ENCODE results near the gene C4BPA. TPM values are rescaled to one million over a fixed set of nuclear protein-coding genes. Genes with fewer than 3 reads are reported as not detected.

The C4BPA gene
- total and polyA plus RNA-seq, 4 donors: 49.5 to 1,527 (median 1,194) TPM

GRCh38 chr1:207059881-207060280 lies 44.2 kb upstream of the C4BPA start:
- no peaks in the 10 kb centered on the region for H3K27me3 ChIP-seq (ENCODE audit: control insufficient read depth in 4 of 4, insufficient read depth in 4 of 4, low read length in 3 of 4)
- H3K4me1 ChIP-seq (ENCODE audit: control insufficient read depth in 4 of 4, insufficient read depth in 4 of 4, low read length in 3 of 4): no peaks in the 10 kb centered on the region
- DNase-seq (ENCODE audit: low spot score): no peak
- 86% methylated on average over 4 of the region's 4 CpGs for WGBS
- no peak overlapping the region for H3K9ac ChIP-seq (ENCODE audit: low read depth in 1 of 2, low read length in 2 of 2)
- H3K4me3 ChIP-seq (ENCODE audit: low read depth in 1 of 3, low read length in 3 of 3): no peak overlapping the region
- H3K36me3 ChIP-seq (ENCODE audit: control insufficient read depth in 4 of 4, insufficient read depth in 3 of 4, low read depth in 1 of 4, low read length in 3 of 4): peaks cover 2 to 23% (median 17%) of the 10 kb centered on the region in 4 donors
- no peaks in the 10 kb centered on the region for H3K9me3 ChIP-seq (ENCODE audit: control insufficient read depth in 4 of 4, low read length in 3 of 4)
- TF ChIP-seq SP1 (IDR thresholded peaks at IDR 0.05) (no peak), NR2F2 (IDR thresholded peaks at IDR 0.05) (no peak), EGR1 (IDR thresholded peaks at IDR 0.05; ENCODE audit: low read depth in 2 of 2) (no peak), JUND (IDR thresholded peaks at IDR 0.05) (no peak), TAF1 (conservative IDR thresholded peaks at IDR 0.05) (no peak), RXRA (IDR thresholded peaks at IDR 0.05) (no peak), FOXA1 (IDR thresholded peaks at IDR 0.05) (no peak), CTCF (IDR thresholded peaks at IDR 0.05; ENCODE audit: low read depth, low read length, missing input control) (no peak)
- H3K27ac ChIP-seq (ENCODE audit: low read depth in 1 of 2, low read length in 2 of 2): no peak overlapping the region

GRCh38 chr1:207060596-207060995 lies 43.4 kb upstream of the C4BPA start:
- no peak for TF ChIP-seq RAD21 (IDR thresholded peaks at IDR 0.05)
- no peak for TF ChIP-seq CTCF (IDR thresholded peaks at IDR 0.05; ENCODE audit: low read depth, low read length, missing input control)
- TF ChIP-seq NR2F2 (IDR thresholded peaks at IDR 0.05): no peak
- no peak for TF ChIP-seq FOXA1 (IDR thresholded peaks at IDR 0.05)
- no peak for TF ChIP-seq SP1 (IDR thresholded peaks at IDR 0.05)
- no peak for TF ChIP-seq JUND (IDR thresholded peaks at IDR 0.05)
- TF ChIP-seq TAF1 (conservative IDR thresholded peaks at IDR 0.05): no peak
- no peak for TF ChIP-seq EGR1 (IDR thresholded peaks at IDR 0.05; ENCODE audit: low read depth in 2 of 2)
- TF ChIP-seq YY1 (IDR thresholded peaks at IDR 0.05): no peak
- no peak for TF ChIP-seq MAX (IDR thresholded peaks at IDR 0.05)
- no peak for TF ChIP-seq ZBTB33 (IDR thresholded peaks at IDR 0.05)
- no peak for TF ChIP-seq RXRA (IDR thresholded peaks at IDR 0.05)
- TF ChIP-seq FOXA2 (IDR thresholded peaks at IDR 0.05): no peak
- TF ChIP-seq HNF4A (conservative IDR thresholded peaks at IDR 0.05): no peak
- TF ChIP-seq REST (IDR thresholded peaks at IDR 0.05): no peak
- no peak for TF ChIP-seq HNF4G (IDR thresholded peaks at IDR 0.05)
- TF ChIP-seq ATF3 (IDR thresholded peaks at IDR 0.05): no peak
- no peak for TF ChIP-seq GABPA (IDR thresholded peaks at IDR 0.05 in 1 of 2, conservative IDR thresholded peaks at IDR 0.05 in 1 of 2)
- 77% methylated on average over 3 of the region's 3 CpGs for WGBS
- Histone ChIP-seq H3K27ac (ENCODE audit: low read depth in 1 of 2, low read length in 2 of 2) (no peak overlapping the region), H3K36me3 (ENCODE audit: control insufficient read depth in 4 of 4, insufficient read depth in 3 of 4, low read depth in 1 of 4, low read length in 3 of 4) (peaks cover 2 to 27% (median 19%) of the 10 kb centered on the region in 4 donors), H3K27me3 (ENCODE audit: control insufficient read depth in 4 of 4, insufficient read depth in 4 of 4, low read length in 3 of 4) (no peaks in the 10 kb centered on the region), H3K4me1 (ENCODE audit: control insufficient read depth in 4 of 4, insufficient read depth in 4 of 4, low read length in 3 of 4) (no peaks in the 10 kb centered on the region), H3K9me3 (ENCODE audit: control insufficient read depth in 4 of 4, low read length in 3 of 4) (no peaks in the 10 kb centered on the region), H3K9ac (ENCODE audit: low read depth in 1 of 2, low read length in 2 of 2) (no peak overlapping the region), H3K4me3 (ENCODE audit: low read depth in 1 of 3, low read length in 3 of 3) (no peak overlapping the region)
- DNase-seq (ENCODE audit: low spot score): no peak

All from liver (tissue), 9 donors.